HG02759 (cell line): Measurements from ENCODE around the gene CPEB4.

Experiments
- ATAC-seq: cut with Tn5 transposase; IDR thresholded peaks from one replicate; pipeline ENCODE4 v1.9.1; 2021; ENCODE audit warnings: mild to moderate bottlenecking, moderate library complexity; ENCODE audit not compliant: unreplicated experiment

CPEB4 gene

DNA sequence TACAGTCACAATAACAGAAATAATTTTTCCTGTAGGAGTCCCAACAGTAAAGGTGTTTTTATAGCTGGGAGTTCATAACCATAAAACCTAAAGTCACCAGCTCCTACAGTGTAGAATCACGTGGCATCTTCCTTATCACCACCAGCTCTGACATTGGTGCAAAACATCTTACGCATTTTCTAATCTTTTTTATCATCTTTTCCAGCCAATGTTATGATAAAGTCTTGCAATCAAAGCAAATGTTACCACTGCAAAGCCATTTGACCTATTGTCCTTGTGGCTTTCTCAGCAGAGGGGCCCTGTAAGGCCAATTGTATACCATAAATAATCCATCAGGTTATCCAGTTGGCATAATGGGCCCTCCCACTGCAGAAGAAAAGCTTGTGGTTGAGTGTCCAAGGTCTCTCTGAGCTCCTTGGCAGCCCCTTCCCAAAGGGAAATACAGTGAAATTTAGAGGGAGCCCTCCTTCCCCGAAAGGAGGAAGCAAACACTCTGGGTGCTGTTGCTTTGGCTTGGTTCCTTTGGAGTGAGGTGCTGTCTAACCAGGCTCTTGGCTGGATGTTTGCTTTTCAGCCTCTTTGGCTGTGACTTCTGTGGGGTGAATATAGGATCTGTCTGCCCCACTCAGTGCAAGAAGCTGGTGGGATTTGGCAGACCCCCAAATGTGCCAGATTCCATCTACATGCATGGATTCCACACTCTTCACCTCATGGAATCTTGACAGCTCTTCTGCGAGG is 29.3 kb upstream of the CPEB4 start:
- no peak for ATAC-seq

DNA sequence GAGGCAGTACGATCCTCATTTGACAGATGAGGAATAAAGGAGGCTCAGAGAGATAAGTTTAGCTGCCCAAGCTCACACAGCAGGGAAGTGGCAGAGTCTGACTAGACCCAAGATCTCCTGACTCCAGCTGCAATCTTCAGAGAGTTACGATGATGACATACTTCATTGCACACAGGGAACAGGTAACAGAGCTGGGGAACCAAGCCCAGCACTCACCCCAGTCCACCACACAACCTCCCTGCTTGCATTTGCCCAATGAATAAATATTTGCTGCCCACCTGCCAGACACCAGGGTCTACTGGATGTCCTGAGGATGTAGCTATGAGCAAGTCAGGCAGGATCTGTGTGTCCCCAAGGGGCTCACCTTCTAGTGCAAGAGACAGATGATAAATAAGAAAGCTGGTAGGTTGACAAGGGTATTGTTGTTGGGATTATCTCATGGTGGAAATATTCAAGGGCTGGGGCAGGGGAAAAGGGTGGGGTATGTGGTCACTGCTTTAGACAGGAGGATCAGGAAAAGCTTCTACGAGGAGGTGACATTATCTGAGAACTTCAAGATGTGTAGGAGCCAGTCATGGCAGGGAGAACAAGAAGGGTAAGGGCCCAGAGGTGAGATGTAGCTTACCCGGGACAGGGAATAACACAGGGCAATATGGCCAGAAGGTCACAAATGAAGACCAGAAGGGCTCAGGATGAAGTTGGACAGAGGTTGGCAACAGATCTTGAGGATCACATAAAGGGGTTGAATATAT is 28.6 kb upstream of the CPEB4 start:
- ATAC-seq: no peak

DNA sequence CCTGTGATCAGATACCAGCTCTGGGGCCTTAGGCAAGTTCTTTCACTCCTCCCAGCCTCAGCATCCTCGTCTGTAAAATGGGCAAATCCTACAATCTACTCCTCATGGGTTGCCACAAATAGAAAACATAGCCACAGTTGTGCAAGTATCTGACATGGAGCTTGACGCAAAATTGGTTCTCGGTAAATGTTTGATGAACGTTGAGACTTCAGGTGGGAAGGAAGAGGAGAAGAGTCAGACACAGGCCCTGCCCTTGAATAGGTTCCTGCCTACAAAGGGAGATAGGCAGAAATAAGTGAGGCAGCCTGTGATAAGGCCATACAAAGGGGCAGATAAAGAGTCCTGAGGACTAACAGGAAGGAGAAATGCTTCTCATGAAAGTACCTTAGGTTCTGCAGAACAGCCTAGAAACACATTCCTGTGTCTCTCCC is 26.1 kb upstream of the CPEB4 start:
- ATAC-seq: no peak

DNA sequence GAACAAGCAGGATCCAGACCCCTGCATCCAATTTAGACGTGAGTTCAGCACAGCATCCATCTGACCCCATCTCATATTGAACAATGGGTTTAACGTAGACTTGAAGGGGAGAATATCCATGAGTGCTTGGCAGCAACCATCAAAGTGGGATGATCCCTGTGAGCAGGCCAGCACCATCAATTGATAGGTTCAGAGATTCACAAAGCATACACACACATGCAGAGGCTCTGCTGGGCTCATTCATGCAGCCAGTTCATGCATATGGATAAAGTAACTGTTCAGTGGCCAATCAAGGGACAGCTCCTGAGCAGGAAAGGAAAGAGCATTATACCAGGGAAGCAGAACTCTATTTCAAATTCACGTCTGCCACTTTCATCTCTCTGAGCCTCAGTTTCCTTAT is 24.8 kb upstream of the CPEB4 start:
- no peak for ATAC-seq

DNA sequence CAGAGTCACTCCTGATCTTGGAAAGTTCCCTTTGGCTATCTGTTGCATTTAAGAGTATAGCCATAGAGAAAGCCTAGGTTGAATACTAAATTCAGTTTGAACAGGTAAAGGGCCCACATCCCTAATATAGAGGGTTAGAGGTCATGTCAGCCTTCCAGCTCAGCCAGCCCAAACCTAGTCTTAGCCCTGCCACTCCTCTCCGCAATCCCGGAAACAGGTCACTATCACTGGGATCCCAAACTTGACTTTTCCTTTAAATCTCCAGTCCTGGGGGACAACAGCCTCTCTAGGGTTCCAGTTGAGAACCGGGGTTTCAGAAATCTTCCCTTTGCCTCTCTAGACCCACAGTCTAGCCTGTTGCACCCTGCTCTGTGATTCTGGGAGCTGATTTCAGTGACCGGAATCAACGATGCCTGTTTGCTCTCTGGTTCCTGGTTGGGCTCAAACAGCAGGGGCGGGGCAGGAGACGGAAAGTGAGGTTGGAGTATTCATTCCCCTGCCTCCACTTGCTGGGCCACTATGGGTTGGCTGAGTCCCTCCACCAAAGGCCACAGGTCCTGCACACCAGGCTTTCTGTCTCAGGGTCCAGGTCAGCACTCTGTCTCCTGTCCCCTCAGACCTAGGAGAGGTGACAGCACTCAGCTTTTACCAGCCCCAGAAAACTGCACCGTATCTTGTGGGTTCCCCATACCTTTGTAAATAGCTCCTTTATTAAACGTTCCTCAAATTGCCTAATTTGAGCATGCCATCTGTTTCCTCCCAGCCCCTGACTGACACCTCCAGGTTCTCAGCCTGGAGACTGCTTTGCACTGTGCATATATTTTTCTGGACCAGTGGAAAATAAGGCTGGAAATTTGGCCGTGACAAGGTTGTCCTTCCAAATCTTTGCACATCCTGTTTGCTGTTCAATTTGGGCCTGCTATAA is 23.8 kb upstream of the CPEB4 start:
- ATAC-seq: no peak

DNA sequence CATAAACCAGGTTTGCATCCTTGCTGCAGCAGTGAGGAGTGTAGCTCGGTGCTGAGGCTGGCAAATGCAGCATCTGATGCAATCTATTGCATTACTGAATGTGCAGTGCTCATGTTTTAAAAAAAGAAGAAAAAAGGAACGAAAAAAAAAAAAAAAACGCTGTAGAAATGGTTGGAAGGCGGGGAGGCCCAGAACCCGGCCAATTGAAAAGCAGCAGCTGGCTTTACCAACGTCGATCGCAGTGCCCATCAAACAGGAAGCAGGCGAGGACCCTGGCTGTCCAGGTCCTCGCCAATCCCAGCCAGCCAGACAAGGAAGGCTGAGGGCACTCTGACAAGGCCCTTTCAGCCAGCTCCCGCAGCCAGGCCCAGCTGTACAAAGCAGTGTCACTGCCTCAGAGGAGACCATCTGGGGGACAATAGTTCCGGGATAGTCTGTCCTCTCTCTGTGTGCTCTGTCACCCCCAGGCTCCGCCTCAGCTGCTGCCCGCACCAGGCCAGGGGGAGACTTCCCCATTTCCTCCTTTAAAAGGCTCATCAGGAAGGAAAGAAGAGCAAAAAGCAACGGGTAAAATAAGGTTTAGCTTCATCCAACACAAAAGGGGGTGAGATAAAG is 21.8 kb upstream of the CPEB4 start:
- ATAC-seq: no peak

DNA sequence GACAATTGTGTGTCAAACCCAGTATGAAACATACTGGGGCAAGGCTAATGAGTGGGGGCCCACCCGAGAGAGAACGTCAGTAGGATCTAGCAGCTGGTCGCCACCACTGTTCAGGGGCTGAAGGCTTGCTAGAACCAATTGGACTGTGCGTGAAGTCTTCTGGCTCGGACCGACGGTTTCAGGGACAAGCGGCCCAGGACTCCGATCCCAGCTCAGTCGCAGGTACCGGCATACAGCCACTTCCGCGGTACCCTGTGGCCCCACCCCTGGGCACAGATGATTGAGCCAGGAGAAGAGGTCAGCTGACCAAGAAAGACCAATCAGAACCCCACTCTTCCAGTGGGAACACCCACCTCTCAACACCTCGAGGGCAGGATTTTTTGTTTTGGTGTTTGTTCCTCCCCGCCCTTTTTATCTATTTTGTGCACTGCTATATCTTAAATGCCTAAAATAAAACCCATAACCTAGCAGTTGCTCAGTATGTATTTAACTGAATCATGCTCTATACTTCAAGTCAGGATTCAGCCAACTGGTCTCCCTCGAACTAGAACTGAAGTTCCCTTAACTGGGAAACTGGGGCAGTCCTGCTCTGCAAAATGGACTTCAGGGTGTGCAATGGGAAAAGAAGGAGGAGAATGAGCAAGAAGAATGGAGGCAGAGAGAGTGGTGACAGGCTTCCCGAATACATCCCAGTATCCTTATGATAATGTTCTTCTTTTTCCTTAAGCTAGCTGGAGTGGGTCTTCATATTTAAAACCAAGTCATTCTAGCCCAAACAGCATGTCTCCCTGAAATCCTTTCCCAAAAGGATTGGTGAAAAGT is 21.1 kb upstream of the CPEB4 start:
- no peak for ATAC-seq

DNA sequence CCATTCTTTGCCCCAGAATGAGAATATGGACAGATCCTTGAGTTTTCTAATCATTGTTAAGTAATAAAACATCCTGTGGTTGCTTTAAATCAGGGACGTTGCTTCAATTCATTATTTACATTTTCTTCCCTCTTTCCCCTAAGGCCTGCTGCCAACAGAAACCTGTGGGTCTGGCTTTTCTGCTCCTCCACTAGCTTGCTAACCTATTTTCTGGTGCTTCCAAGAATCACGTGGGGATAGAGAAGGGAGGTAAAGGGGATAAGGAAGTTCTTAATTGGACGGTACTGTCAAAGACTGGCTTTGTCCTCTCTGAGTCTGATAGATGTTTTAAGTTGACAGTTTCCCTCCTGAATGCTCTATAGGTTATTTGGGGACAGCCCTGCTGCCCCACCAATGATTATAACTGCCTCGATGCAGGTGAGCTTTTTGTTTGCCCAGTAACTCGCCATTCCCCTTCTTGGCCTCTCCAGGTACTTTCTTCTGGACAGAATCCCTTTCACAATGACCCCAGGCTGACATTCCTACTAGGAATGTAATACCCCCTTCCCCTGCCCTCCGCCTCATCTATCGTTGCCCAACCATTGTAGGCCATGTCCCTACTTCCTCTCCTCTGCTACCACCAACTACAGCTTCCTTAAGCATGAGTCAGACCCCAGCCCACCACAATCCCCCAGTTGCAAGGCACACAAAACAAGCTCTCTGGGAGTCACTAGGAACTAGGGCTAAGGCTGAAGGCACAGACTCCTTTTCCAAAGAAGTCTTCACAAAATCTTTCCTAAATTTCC is 19.9 kb upstream of the CPEB4 start:
- ATAC-seq: no peak

DNA sequence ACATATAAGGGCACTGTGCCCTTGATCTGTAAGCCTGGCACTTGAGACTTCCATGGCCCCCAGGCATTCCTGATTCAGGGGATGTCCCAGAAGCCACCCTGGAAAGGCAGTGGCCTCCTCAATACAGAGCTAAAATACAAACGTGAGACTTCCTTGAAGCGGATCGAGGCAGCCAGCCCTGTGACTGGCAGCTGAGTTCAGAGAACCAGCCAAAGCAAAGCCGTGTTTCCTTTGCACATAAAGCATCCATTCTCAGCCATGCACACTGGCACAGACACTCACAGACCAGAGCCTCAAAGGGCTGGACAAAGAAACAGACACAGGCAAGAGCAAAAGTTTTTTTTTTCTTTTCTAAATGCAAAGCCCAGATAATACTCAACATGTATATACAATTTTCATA is 18.8 kb upstream of the CPEB4 start:
- no peak for ATAC-seq

DNA sequence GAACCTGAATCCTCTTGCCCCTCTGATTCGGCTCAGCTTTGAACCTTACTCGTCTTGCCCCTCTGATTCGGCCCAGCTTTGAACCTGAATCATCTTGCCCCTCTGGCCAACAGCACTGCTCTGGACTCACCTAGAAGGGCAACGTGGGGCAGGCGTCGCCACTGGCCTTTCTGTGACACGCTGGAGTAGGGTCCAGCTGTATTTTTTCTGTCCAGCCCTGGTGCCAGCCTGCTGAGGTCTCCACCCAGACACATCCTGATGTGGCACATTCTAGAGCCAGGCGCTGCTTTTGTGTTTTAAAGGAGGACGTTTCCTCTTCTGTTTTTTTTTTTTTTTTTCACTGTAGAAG is 15.2 kb upstream of the CPEB4 start:
- no peak for ATAC-seq

DNA sequence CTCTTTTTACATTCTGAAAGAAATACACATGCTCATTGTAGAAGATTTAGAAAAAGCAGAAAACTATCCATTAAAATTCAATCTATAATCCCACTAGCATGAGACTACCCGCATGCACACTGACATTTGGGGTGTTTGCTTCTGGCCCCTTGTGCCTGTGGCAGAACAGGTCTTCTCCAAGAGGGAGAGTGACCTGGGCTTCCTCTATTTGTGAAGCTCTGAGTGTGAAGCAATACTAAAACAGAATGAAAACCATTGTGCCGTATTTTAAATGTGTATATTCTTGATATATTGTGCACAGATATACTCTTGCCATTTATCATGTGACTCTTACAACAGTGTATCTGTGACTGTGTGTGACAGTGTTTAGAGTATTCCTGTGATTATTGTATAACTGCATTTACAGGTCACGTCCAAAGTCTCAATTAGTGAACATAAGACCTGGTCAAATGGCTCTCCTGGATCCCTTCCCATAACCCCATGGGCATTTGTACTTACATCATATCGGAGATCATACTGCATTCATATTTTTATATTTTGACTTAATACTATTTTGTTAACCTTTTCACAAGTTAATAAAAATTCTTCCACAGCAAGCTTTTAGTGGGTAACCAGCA is 14.7 kb upstream of the CPEB4 start:
- ATAC-seq: no peak

DNA sequence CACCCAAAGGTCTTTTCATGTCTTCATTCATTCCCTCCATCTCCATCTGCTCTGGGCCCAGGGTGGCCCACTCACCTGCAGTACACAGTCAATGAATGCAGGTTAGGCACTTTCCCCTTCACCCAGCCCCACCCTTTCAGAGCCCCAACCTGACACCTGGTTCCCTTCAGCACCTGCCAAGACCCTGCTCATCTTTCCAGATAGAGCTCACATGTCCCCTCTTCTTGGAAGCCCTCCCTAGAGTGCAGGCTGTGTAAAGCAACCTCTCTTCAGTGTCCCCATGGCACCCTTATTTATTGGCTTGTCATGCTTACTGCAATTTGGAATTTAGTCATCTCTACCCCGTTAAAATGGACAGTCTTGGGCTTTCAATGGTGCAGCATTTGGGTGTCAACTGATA is 13.0 kb upstream of the CPEB4 start:
- ATAC-seq: no peak

DNA sequence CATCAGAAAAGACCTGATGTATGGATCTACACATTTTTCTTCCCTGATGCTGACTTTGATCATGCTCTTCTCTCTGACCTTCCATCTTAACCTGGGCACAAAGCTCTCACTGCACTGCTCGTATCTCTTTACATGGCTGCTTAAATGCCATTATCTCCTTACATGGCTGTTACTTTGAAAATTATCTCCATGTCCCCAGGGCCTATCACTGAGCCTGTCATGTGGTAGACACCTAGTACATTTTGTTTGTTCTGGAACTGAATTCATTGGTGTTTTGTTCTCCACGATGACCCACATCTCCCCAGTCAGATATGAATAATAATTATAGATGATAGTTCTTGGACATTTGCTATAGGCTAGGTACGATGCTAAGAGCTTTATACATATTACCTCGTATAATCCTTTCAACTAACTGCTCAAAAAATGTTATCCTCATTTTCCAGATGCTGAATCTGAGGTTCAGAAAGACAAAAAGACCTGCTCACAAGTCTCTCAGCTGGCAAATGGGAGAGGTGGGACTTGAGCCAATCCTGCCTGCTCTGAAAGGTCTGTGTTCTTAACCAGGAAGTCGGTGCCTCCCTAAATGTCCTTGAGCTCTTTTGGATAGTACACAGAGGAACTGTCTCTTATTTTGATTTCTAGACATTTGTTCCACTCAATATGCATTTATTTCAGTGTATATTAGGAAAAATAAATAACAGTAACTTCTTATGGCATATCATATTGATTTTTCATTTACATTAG is 9.8 kb upstream of the CPEB4 start:
- no peak for ATAC-seq

DNA sequence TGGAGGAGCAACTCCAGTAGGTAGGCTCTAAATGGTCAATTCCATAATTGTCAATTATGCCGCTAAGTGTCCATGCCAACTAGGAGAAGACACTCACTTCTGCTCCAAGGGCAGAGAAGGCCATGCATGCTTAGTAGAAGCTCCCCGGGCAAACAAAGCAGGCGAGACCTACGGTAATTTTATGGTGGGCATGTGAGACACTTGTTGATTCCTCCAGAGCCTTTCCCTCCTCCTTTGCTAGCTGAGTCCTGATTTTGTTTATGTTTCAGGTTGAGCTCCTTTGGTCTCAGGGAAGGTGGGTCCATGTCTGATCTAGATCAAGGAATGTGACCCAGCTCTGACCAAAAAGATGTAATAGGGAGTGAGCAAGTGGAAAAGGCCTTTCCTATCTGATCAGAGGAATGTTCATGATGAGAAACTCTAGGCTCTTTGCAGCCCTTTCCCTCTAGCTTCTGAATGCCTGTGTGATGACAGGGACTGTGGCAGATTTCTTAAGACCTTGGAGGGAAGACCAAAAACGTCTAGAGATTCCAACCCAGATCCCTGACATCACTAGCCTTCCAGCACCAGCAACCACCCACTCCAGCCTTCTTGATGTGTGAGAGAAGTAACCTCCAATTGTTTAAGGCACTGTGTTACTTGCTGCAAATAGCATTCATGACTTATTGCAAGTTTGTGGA is 7.7 kb upstream of the CPEB4 start:
- ATAC-seq: no peak

DNA sequence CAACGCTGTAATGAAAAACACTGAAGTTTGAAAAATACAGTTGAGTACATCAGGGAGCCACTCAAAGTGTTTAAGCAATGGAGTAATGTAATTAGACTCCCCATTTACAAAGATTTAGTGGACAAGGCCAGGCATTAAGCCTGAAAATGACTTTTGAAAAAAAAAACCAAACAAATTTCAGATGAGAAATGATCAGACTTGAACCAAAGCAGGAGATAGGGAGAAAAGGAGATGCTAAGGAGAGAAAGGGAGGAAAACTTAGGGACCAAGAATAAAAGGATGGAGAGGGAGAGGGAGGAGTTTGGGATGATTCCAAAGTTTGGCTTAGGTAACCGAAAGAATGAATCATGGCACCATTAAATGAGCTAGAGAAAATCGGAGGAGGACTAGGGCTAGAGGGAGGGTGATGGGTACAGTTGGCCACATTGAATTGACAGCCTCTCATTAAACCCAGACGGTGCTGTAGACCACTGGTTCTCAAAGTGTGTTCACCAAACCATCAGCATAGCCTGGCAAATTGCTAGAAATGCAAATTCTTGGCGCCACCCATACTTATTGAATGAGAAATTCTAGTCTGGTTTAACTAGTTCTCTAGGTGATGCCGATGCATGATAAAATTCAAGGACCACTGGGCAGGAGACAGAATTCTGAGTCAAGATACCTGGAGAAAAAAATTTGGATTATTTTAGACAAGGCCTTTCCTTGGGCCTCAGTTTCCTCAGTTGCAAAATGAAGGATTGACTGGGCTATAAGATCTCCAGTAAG is 6.2 kb upstream of the CPEB4 start:
- no peak for ATAC-seq

DNA sequence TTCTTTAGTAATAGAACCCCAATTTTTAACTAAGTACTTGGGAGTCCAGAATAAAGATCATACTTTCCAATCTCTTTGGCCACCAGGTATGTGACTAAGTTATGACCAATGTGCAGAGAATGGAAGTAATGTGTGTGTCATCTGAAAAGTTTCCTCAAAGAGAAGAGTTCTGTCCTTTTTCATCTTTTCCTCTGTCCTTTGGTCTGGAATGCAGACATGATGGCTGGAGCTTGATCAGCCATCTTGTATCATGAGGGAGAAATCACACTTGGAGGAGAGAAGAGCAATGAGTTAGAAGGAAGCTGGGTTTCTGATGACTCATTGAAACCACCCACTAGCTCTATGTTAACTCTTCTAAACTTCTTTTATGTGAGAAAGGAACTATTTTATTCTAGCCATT is 5.5 kb upstream of the CPEB4 start:
- no peak for ATAC-seq

DNA sequence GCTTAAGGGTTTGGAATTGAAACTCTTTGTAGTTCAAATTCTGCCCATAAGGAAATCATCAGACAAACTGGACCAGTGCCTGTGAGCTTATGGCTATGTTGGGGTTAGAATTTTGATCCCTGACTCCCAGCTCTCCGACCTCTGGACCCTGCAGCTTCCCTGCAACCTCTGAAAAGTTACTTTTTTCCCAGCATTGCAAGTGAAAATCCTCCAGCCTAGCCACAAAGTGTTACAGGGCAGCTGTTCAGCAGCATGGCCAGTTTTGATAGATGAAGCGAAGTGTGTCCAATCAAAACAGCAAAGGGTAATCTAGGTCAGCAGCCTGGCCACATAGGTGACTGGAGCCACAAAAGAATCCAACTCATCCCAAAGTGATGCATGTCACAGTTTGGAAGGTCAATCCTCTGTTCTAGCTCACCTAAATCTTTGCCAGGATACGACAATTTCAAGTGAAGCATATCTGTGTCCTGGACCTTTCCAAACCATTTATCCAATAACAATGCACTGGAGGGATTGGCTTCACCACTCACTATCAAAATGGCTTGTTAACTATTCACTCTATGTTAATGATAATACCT is 4.7 kb upstream of the CPEB4 start:
- ATAC-seq: no peak
